ENCODE data around the gene GOLGA8K.
"Not testable (repeated sequence)": the region's sequence is repeated elsewhere in the genome, so short reads cannot be mapped to it uniquely, and the experiment has no call there.

DNA sequence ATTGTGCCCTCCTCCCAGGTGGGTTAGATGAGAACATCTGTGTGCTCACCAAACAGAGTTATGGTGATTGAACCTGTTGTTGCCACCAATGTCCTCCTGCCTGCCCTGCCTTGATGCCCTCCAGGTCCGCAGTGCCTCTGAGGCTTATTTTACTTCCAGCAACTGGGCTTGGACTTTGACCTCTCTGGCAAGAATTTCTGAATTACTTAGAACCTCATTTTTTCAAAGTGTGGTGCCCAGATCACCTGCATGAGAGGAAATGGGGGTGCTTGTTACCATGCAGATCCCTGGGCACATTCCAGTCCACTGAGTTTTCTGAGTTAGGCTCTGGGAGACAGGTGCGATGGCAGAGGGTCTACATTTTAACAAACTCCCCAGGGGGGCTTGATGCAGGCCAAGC is 33.0 kb downstream of the GOLGA8K start:
- TF ChIP-seq, protein P1, sequence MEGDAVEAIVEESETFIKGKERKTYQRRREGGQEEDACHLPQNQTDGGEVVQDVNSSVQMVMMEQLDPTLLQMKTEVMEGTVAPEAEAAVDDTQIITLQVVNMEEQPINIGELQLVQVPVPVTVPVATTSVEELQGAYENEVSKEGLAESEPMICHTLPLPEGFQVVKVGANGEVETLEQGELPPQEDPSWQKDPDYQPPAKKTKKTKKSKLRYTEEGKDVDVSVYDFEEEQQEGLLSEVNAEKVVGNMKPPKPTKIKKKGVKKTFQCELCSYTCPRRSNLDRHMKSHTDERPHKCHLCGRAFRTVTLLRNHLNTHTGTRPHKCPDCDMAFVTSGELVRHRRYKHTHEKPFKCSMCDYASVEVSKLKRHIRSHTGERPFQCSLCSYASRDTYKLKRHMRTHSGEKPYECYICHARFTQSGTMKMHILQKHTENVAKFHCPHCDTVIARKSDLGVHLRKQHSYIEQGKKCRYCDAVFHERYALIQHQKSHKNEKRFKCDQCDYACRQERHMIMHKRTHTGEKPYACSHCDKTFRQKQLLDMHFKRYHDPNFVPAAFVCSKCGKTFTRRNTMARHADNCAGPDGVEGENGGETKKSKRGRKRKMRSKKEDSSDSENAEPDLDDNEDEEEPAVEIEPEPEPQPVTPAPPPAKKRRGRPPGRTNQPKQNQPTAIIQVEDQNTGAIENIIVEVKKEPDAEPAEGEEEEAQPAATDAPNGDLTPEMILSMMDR (IDR thresholded peaks at IDR 0.05; ENCODE audit: borderline replicate concordance, extremely low read depth, low read length, poor library complexity, severe bottlenecking), result not testable (repeated sequence)
- TF ChIP-seq EZH2 (IDR thresholded peaks at IDR 0.05; ENCODE audit: borderline replicate concordance, low read depth, low read length, severe bottlenecking), result not testable (repeated sequence)

Data from DND-41 (cell line).